Islet precursor cell (in vitro differentiated cells): ENCODE data around the gene DAB1.
"Not testable (repeated sequence)": the region's sequence is repeated elsewhere in the genome, so short reads cannot be mapped to it uniquely, and the experiment has no call there.

ENCODE experiments used
- DNase-seq: peaks from one replicate; pipeline ENCODE4 v3.0.0-alpha.2; 2018

The DAB1 gene

DNA sequence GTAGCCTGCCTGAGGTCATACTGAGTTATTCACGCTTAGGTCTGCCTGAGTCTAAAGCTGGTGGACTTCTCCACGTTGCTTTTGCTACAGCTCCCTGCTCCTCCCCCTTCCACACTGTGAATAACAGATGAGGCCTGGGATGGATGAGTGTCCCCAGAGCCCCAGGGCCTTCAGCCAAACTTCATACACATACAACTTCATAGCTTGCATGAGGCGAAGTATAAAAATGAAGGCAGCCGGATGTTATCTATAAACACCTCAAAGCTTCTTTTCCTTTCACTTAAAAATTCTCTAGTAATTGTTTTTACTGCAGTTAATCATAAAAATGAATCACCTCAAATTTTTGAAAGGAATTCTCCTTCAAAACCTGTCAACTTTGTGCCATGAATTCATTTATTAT, 70.2 kb downstream of the DAB1 start:
- no peak for DNase-seq

DNA sequence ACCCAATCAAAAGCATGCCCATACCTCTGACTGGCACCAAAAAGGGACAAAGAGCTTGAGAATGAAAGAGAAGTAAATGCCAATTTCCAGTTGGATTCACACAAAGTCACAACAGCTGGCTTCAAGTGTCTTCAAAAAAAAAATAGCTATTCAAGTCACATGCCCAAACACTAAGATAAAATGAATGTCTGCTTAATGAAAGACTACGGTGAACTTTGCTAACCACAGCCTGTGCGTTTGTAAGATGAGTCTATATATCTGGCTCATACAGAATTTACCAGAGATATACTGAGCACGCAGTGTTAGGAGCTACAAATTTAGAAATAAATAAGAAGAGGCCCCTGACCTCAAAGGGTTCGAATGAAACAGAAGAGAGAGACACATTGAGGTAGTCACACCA, 73.2 kb downstream of the DAB1 start:
- no peak for DNase-seq

DNA sequence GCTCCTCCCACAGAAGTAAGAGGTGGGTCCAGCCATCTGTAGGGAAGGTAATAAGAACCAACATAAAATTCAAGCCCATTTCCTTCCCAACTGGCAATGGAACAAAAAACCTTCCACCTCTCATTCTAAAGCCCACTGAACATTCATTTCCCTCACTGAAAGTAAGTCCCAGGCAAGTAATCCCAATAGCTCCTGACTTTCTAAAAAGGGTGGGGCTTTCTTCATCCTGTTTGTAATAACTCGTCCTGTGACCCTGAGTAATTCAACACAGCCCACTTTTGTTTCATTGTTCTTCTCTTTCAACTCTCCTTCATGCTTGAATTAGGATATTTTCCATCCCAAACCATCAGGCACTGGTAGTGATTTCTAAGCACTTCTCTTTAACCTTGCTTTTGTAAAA, 74.9 kb downstream of the DAB1 start:
- no peak for DNase-seq

DNA sequence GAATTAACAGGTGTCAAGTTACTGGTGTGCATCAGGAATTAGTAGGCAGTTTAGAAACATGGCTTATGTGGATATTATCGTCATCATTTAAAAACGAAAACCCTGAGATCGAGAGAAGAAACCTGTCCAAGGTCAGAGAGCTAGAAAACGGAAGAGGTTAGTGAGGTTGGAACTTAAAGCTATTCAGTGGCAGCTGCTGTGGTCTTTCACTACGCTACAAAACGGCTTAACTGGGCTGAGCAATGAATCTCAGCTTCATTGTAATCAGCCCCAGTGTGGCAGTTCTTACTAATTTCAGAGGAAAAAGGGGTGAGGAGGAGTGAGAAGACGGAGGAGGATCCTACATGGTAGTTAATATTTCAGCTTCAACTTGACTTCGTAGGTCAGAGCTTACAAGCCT, 77.9 kb downstream of the DAB1 start:
- DNase-seq: no peak

DNA sequence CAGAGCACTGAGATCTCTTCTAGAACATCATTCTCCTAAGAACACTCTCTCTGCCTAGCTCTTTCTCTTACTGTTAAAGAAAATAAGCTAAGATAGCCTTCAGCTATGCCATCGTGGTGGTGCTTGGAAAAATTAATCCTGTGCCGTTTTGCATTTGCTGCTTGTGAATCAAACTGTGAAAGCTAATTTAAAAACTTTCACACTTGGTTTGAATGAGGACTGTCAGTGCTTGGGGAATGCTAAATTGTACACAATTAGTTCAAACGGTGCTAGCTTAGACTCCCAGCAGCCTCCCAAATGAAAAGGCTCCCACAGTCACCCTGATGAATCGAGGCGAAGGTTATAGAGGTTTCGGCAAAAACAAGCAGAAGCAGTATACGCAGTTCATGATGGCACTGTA, 79.6 kb downstream of the DAB1 start:
- no peak for DNase-seq

DNA sequence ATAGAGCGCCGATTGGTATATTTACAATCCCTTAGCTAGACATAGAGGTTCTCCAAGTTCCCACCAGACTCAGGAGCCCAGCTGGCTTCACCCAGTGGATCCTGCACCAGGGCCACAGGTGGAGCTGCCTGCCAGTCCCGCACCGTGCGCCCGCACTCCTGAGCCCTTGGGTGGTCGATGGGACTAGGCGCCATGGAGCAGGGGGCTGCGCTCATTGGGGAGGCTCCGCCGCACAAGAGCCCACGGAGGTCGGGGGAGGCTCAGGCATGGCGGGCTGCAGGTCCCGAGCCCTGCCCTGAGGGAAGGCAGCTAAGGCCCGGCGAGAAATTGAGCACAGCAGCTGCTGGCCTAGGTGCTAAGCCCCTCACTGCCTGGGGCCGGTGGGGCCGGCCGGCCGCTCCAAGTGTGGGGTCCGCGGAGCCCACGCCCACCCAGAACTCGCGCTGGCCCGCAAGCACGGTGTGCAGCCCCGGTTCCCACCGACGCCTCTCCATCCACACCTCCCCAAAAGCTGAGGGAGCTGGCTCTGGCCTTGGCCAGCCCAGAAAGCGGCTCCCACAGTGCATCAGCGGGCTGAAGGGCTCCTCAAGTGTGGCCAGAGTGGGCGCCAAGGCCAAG, 80.5 kb downstream of the DAB1 start:
- DNase-seq: not testable (repeated sequence)

DNA sequence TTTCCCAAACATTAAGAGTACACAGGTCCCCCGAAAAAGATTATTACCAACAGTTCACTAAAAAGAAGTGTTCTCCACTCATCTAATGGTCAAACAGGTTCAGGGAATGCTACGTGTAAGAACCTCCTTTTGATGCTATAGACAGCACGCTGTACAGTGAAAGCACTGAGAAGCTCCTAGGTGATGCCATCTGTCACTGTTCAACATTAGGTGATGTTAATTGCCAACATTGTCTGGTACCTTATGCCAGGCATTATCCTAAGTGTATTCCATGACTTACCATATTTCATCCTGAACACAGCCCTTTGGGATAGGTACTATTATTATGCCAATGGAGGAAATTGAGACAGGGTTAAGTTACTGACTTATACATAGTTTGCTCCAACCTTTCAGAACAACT, 82.1 kb downstream of the DAB1 start:
- DNase-seq: no peak

DNA sequence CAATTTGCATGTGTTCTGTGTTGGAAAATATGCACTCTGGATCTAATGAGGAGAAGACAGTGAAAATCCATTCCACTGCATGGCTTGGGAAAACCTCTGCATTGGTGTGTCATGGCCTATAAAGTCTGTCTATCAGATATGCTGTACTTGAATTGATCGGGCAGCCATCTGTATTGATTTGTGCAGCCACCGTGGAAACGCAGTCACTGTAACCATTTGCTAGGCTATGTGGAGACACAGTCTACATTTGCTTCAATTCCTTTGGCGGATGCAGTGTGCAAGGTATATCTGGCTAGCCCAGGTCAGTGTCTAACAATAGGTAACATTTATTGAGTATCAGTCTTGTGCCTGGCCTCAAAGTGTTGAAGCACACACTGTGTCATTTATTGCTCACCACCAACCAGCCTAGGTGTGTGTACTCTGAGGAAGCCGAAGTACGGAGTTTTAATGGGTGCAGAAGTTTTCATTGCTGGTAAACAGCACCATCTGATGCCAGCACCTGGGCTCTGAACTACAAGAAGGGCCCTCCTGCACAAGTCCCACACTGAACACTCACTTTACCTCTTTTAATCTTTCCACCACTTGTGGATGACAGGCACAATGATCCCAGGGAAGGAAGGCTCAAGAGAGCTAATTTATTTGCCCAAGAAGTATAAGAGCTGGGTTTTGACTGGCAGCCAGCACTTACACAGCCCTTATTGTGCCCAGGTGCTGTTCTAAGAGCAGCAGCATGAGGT, 83.4 kb downstream of the DAB1 start:
- no peak for DNase-seq

DNA sequence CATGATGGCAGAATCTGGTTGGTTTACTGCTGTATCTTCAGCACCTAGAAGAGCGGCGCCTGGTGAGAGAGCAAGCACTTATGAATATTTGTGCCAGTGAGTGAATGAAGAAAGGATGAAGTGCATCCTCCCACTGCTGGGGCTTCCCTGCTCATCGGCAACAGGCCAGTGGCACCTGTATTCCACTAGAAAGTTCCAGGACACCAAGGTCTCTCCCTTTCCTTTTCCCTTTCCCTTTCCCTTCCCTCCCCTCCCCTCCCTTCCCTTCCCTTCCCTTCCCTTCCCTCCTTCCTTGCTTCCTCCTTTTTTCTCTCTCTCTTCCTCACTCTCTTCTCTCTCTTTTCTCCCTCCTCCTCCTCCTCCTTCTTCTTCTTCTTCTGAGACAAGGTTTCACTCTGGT, 86.2 kb downstream of the DAB1 start:
- no peak for DNase-seq

DNA sequence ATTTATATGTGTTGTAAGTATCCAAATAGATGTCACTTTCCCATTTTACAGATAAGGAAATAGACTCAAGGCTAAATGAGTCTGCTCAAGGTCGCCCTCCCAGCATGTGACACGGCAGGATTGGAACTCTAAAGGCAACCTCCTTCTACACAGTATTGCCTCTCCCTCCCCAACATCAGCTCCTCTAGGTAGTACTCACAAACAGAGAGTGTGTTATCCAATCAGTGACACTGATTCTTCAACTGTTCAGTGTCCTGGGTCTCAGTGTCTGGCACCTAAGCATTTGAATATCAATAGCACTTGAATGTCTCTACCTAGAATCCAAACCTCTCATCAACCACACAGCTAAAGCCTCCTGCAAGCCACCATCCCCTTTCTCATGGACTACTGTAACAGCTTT, 87.1 kb downstream of the DAB1 start:
- no peak for DNase-seq

DNA sequence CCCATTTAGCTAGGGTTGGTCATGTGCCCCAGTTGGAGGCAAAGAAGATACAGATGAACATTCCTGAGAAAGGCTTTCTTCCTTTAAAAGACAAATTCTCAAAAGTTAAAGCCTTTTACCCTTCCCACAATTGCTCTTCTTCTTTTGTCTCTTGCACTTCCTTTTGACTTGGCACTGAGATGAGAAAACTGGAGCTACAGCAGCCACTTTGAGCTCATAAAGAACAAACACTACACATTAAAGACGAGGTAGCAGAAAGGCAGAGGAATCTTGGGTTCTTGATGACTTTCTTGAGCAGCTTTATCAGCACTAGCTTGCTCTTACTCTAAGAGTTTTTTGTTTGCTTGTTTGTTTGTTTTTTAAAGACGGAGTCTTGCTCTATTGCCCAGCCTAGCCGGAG, 92.2 kb downstream of the DAB1 start:
- no peak for DNase-seq

DNA sequence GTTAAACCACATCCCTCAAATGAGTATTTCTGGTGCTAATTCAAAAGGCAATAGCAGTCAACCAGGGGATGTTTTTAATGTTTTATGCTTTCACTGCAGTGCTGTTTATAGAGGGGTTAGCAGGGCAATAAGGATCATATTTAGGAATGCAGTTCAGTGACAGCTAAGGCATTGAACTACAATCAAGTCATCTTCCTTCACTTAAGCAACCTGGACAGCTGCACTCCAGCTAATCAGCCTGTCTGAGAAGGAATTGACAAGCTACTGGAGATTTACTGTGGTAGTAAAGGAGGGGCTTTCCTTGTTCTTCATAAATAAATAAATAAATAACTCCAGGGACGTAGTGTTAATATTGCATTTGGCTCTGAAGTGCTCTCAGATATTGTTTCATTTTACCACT, 93.9 kb downstream of the DAB1 start:
- DNase-seq: no peak

DNA sequence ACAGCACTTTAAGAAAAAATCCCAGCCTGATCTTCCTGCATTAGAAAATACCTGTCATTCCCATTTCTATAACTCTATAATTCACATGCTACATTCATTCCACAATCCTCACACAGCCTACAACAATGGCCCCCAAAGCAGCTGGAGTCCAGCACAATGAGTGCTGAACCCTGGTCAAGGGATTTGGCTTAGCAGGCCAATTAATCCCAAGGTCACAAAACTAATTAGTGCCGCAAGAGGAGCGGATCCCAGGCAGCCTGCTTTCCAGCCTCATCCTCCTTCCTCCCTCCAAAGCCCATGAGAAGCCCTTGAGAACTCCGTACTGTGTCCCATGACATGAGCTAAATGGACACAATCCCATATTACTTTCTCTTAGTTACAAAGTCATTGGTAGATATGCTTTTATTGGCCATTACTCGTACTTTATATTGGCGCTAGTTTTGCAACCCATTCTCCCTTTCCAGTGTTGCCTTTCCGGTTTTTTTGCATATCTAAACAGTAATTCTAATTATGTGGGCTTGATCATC, 94.8 kb downstream of the DAB1 start:
- DNase-seq: no peak

DNA sequence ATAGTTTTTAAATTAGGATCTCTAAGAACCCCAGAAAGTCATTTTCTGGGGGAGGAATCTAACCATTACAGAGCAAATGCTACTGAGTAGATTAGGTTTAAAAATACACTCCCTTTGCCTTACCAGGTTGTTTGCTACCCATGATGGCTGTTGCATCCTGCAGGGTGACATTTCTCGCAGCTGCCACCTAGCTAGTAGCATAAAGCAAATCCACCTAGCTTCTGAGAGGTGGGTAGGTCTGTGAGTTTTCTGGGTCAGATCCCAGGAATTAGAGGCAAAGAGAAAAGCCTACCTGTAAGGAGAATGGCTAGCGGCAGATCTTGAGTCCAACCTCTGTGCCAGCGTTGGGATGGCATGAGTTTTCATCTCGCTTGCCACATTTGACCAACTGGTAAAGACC, 95.9 kb downstream of the DAB1 start:
- no peak for DNase-seq

DNA sequence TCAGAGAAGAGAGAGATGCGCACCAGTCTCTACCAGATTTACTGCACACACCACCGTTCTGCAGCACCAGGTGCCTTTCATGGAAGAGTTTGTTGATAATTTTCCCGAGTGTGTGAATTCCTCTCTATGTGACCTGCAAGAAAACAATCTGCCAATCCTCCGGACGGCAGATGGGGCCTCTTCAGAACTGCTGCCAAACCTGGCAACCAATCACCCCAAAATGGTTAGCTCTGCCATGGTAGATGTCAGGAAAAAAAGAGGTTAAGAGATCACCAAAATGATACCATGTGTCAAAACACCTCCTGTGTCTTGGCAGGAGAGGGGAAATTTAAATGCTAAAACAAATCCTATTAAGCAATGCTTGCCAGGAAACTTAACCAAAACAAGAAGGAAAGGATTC, 96.5 kb downstream of the DAB1 start:
- no peak for DNase-seq

DNA sequence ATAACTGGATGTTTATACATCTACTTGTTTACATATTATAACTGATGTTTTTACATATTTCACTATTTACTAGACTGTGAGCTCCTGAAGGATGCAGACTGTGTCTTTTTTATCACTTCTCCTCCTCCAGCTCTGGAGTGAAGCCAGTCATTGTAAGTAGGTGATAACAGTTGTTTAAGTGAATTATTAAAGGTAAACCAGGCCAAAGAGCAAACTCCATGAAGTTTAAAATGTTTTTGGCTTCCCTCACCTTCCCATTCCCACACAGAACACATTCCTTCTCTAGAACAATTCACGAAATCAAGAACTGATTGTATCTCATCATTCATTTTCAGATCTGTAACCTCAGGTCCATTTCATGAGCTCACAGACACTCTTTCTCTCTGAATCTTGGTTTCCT, 98.3 kb downstream of the DAB1 start:
- DNase-seq: no peak

DNA sequence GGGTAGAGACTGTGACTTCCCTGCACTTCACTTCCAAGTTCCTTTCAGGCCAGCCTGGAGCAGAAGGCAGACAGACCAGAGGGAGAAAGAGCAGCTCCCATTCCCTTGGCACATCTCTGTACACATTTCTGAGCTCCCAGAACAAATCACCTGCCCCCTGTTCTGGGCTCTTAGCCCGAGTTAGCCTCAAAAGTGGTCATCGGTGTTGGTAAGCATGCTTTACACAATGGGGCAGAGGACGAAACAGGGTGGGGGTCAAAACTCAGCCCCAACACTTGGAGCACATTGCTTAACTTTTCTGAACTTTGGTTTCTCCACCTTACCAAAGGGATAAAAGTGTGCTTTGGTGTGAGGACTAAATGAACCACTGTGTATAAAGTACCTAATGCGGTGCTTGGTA, 98.7 kb downstream of the DAB1 start:
- no peak for DNase-seq

DNA sequence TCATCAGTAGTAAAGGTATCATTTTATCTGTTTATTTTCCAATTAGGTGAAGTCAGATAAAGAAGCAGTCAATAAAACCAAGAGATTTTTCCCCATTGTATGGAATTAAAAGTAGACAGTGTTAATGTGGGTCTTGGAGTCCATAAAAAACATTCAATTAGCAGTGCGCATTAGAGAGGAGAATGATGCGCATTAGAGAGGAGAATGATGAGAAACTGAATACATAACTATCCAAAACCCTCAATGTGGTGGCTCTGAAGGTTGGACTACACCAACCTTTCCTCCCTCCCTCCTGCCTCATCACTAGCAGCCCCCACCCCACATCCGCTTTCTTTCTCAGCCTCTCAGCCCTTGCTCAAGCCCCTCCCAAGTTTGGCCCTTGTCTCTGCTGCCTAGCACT, 99.5 kb downstream of the DAB1 start:
- no peak for DNase-seq

DNA sequence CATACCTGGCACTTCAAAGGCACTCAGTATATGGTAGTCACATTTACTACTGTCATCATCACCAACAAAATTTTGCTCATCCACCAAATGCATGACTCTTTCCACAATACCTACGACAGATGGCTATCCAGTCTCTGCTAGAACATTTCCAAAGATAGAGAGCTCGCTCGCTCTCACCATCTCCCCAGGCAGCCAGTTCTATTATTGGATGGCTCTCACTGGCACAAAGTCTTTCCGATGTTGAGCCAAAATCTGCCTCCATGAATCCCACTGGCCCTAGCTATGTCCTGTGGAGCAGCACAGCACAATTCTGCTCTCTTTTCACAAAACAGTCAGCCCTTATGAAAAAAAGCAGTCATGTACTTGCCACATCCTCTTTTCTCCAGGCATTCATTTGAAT, 102.1 kb downstream of the DAB1 start:
- no peak for DNase-seq

DNA sequence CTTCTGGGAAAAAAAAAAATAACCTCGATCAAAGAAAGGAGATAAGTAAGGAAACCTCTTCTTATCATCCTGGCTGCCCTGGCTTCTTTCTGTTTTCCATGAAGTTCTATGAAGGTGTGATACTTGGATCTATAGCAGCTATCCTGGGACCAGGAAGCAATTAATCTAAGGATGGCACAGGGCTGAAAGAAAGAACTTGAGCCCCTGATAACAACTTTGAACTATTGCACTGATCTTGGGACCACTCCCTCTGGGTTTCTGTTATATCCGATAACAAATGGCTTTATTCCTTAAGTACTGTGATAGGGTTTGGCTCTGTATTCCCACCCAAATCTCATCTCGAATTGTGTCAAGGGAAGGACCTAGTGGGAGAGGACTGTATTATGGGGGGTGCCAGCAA, 104.1 kb downstream of the DAB1 start:
- no peak for DNase-seq

DNA sequence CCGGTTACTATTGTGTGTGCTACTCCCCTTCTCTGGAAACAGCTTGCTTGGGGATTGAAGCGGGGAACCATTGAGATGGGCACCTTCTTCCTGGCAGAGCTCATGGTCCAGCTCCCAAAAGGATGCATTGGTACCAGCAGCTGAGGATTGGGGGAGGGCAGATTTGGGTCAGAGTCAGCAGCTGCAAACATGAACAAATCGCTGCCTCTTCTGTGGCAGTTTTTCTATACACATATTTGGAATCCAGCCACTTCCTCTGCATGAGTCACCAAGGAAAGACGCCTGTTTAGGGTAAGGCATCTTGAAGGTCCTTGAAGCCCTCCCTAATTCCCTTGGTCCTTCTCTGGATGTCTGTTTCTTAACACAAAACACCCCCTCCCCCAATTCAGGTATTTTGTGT, 104.7 kb downstream of the DAB1 start:
- peak; percentile 81 for DNase-seq

DNA sequence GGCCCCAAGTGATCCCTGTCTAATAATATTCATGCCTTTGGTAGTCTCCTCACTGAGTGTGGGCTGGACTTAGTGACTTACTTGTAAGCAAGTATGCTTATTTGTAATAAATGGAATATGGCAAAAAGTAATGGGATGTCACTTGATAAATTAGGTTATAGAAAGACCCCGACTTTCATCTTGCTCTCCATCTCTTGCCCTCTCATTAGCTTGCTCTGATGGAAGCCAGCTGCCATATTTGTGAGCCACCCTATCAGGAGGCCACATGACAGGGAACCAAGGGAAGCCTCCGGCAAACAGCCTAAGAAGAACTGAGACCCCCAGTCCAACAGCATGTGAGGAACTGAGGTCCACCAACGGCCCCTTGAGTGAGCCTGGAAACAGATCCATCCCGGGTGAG, 107.0 kb downstream of the DAB1 start:
- DNase-seq: no peak

DNA sequence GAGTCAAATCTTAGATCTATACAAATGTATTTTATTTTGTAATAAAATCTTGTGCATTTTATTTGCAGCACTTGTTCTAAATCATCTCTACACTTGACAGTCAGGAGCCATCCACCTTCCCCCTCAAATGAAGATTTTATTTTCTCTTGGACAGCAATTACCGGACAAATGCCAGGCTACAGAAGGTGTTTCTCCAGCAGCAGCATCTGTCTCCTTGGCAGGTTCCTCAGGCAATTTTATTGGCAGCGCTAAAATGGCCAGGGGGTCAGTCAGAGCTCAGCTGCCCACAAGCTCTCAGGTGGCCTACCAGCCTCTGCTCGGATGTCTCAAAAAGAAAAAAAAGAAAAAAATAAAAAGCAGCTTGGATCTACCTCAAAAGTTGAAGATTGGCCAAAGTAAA, 107.6 kb downstream of the DAB1 start:
- DNase-seq: no peak

DNA sequence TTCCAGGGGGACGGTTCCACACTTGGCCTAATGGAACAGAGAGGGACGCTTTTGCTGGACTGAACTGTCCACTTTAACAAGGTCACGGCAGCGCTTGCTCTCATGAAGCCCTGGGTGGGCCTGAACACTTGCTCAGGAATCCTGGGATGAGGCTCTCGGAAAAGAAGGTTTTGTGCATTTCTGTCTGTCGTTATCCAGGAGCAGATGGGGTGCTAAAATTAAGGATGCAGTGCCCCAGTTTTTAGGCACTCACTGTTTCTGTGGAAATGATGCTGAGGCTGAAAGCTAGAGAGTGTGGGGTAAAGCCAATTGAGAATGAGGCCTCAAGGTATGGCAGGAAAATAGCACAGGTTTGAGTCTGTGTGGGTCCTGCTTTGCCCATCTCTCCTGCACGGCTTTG, 111.0 kb downstream of the DAB1 start:
- no peak for DNase-seq

DNA sequence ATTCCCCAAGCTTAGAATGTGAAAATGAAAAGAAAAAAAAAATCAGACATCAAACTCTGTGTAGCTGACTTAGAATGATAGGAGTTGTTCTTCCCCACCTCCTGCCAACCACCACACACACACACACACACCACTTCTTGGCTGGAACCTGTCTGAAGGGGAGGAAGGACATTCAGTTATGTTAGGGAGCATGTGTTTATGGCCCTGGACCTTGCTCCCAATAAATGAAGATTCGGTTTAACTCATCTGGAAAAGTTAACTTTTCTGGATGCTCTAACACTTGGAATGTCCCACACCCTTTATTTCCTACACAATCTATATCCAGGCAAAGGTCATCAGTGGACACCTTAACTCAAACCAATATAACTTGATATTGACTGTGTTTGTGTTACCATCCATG, 112.4 kb downstream of the DAB1 start:
- DNase-seq: no peak
